Neuron (in vitro differentiated cells): ENCODE measurements around the gene PDCL3.

Source experiments
- H2AFZ ChIP-seq: one replicate; pipeline ENCODE4 v1.6.1; 2013; ENCODE audit warnings: low read depth, mild to moderate bottlenecking, inconsistent platforms, low read length, moderate library complexity
- H3K27me3 ChIP-seq: one replicate; pipeline ENCODE4 v1.6.1; 2013; ENCODE audit warnings: low read length; ENCODE audit not compliant: insufficient read depth
- H3K36me3 ChIP-seq: one replicate; pipeline ENCODE4 v1.6.1; 2013; ENCODE audit warnings: low read length; ENCODE audit not compliant: insufficient read depth
- H3K4me1 ChIP-seq: one replicate; pipeline ENCODE4 v1.6.1; 2013; ENCODE audit warnings: low read length; ENCODE audit not compliant: insufficient read depth
- H3K4me3 ChIP-seq: 2 replicates; pipeline ENCODE4 v1.5.1; 2013; ENCODE audit warnings: mild to moderate bottlenecking, low read length, moderate library complexity
- H3K9me3 ChIP-seq: one replicate; pipeline ENCODE4 v1.6.1; 2013; ENCODE audit warnings: low read length

PDCL3 gene

GRCh38 chr2:100562613-100563406 lies at the start of gene PDCL3:
PDCL3 (plus strand) TSS chr2:100562993; CDS start chr2:100563068, 75 bp downstream.
- peaks cover 13% of the 10 kb centered on the region for H3K36me3 ChIP-seq
- no peaks in the 10 kb centered on the region for H3K27me3 ChIP-seq
- no peaks in the 10 kb centered on the region for H3K9me3 ChIP-seq
- H2AFZ ChIP-seq: peak within 1 kb of the TSS; percentile 82
- H3K4me3 ChIP-seq: peak within 1 kb of the TSS; percentile 97
- H3K4me1 ChIP-seq: peaks cover 3% of the 10 kb centered on the region

GRCh38 chr2:100513650-100514049 lies 49.1 kb upstream of the PDCL3 start:
- Histone ChIP-seq H3K27me3 (peaks cover 2% of the 10 kb centered on the region), H3K9me3 (no peaks in the 10 kb centered on the region), H3K4me1 (no peaks in the 10 kb centered on the region), H2AFZ (no peak overlapping the region), H3K36me3 (no peaks in the 10 kb centered on the region), H3K4me3 (no peak overlapping the region)

- no peak overlapping the region for H3K4me3 ChIP-seq
- H3K27me3 ChIP-seq: peaks cover 2% of the 10 kb centered on the region
- no peaks in the 10 kb centered on the region for H3K9me3 ChIP-seq
- H3K4me1 ChIP-seq: no peaks in the 10 kb centered on the region
- no peaks in the 10 kb centered on the region for H3K36me3 ChIP-seq
- no peak overlapping the region for H2AFZ ChIP-seq
Observed at GRCh38 chr2:100517556-100517955, 45.2 kb upstream of the PDCL3 start.

GRCh38 chr2:100518801-100519200 lies 44.0 kb upstream of the PDCL3 start:
- no peaks in the 10 kb centered on the region for H3K9me3 ChIP-seq
- no peak overlapping the region for H3K4me3 ChIP-seq
- no peaks in the 10 kb centered on the region for H3K36me3 ChIP-seq
- peaks cover 2% of the 10 kb centered on the region for H3K27me3 ChIP-seq
- H3K4me1 ChIP-seq: no peaks in the 10 kb centered on the region
- no peak overlapping the region for H2AFZ ChIP-seq

- Histone ChIP-seq H3K27me3 (peaks cover 2% of the 10 kb centered on the region), H3K36me3 (no peaks in the 10 kb centered on the region), H3K4me1 (no peaks in the 10 kb centered on the region), H2AFZ (no peak overlapping the region), H3K4me3 (no peak overlapping the region), H3K9me3 (no peaks in the 10 kb centered on the region)
Observed at GRCh38 chr2:100520224-100520623, 42.6 kb upstream of the PDCL3 start.

GRCh38 chr2:100522430-100522829 lies 40.4 kb upstream of the PDCL3 start:
- Histone ChIP-seq H3K27me3 (no peaks in the 10 kb centered on the region), H3K36me3 (no peaks in the 10 kb centered on the region), H3K4me3 (no peak overlapping the region), H3K9me3 (no peaks in the 10 kb centered on the region), H2AFZ (no peak overlapping the region), H3K4me1 (no peaks in the 10 kb centered on the region)

- Histone ChIP-seq H2AFZ (no peak overlapping the region), H3K27me3 (no peaks in the 10 kb centered on the region), H3K4me3 (no peak overlapping the region), H3K36me3 (no peaks in the 10 kb centered on the region), H3K4me1 (no peaks in the 10 kb centered on the region), H3K9me3 (no peaks in the 10 kb centered on the region)
Observed at GRCh38 chr2:100524331-100524730, 38.5 kb upstream of the PDCL3 start.

GRCh38 chr2:100526868-100527267 lies 35.9 kb upstream of the PDCL3 start:
- Histone ChIP-seq H3K36me3 (no peaks in the 10 kb centered on the region), H3K9me3 (no peaks in the 10 kb centered on the region), H3K4me3 (no peak overlapping the region), H2AFZ (no peak overlapping the region), H3K27me3 (no peaks in the 10 kb centered on the region), H3K4me1 (no peaks in the 10 kb centered on the region)

- Histone ChIP-seq H3K4me3 (no peak overlapping the region), H3K27me3 (no peaks in the 10 kb centered on the region), H3K9me3 (no peaks in the 10 kb centered on the region), H3K36me3 (no peaks in the 10 kb centered on the region), H2AFZ (no peak overlapping the region), H3K4me1 (no peaks in the 10 kb centered on the region)
Observed at GRCh38 chr2:100527440-100528015, 35.3 kb upstream of the PDCL3 start.

GRCh38 chr2:100529176-100529575 lies 33.6 kb upstream of the PDCL3 start:
- no peak overlapping the region for H2AFZ ChIP-seq
- H3K36me3 ChIP-seq: no peaks in the 10 kb centered on the region

GRCh38 chr2:100529900-100530299 lies 32.9 kb upstream of the PDCL3 start:
- no peaks in the 10 kb centered on the region for H3K27me3 ChIP-seq
- H3K36me3 ChIP-seq: no peaks in the 10 kb centered on the region
- H2AFZ ChIP-seq: no peak overlapping the region
- no peaks in the 10 kb centered on the region for H3K9me3 ChIP-seq
- no peak overlapping the region for H3K4me3 ChIP-seq
- H3K4me1 ChIP-seq: no peaks in the 10 kb centered on the region

More at GRCh38 chr2:100529176-100529575, 33.6 kb upstream of the PDCL3 start:
- Histone ChIP-seq H3K9me3 (no peaks in the 10 kb centered on the region), H3K27me3 (no peaks in the 10 kb centered on the region), H3K4me1 (no peaks in the 10 kb centered on the region), H3K4me3 (no peak overlapping the region)

- Histone ChIP-seq H3K36me3 (no peaks in the 10 kb centered on the region), H3K4me3 (no peak overlapping the region), H3K27me3 (no peaks in the 10 kb centered on the region), H2AFZ (no peak overlapping the region), H3K9me3 (no peaks in the 10 kb centered on the region), H3K4me1 (no peaks in the 10 kb centered on the region)
Observed at GRCh38 chr2:100535855-100536254, 26.9 kb upstream of the PDCL3 start.

GRCh38 chr2:100537918-100538317 lies 24.9 kb upstream of the PDCL3 start:
- Histone ChIP-seq H3K27me3 (no peaks in the 10 kb centered on the region), H3K9me3 (no peaks in the 10 kb centered on the region), H3K4me1 (no peaks in the 10 kb centered on the region), H2AFZ (no peak overlapping the region), H3K4me3 (no peak overlapping the region), H3K36me3 (no peaks in the 10 kb centered on the region)
